Measurements from ENCODE around the gene DAZAP1.

GRCh38 chr19:1474011-1474764, 66.8 kb downstream of the DAZAP1 start:
- TF ChIP-seq POLR2AphosphoS5 (IDR thresholded peaks at IDR 0.05) (no peak), CTCF (IDR thresholded peaks at IDR 0.05) (no peak), POLR2A (IDR thresholded peaks at IDR 0.05) (no peak)

Data from gastroesophageal sphincter (tissue), 3 donors.